Liver (tissue), 9 donors: Measurements from ENCODE around the gene UBASH3B. TPM values are rescaled to one million over a fixed set of nuclear protein-coding genes. Genes with fewer than 3 reads are reported as not detected.

Experiments used
- DNase-seq: peaks from one replicate; pipeline ENCODE4 v3.0.0-alpha.2; 2017; ENCODE audit warnings: low spot score
- H3K27ac ChIP-seq, 2 donors: one replicate each; pipeline ENCODE4 v1.7.0; 2013; ENCODE audit warnings: inconsistent platforms in 2 of 2, low read length in 2 of 2, control low read depth in 1 of 2, low read depth in 1 of 2, mild to moderate bottlenecking in 1 of 2
- H3K27me3 ChIP-seq, 4 donors: one replicate each; pipeline versions ENCODE4 v1.6.1 to v1.7.0; 2013; ENCODE audit warnings: low read length in 3 of 4, inconsistent platforms in 1 of 4, mild to moderate bottlenecking in 1 of 4, moderate library complexity in 1 of 4; ENCODE audit not compliant: control insufficient read depth in 4 of 4, insufficient read depth in 4 of 4
- H3K36me3 ChIP-seq, 4 donors: one replicate each; pipeline versions ENCODE4 v1.6.1 to v1.7.0; 2013; ENCODE audit warnings: low read length in 3 of 4, mild to moderate bottlenecking in 3 of 4, low read depth in 1 of 4, moderate library complexity in 1 of 4; ENCODE audit not compliant: control insufficient read depth in 4 of 4, insufficient read depth in 3 of 4
- H3K4me1 ChIP-seq, 4 donors: one replicate each; pipeline versions ENCODE4 v1.6.1 to v1.7.0; 2013; ENCODE audit warnings: low read length in 3 of 4, mild to moderate bottlenecking in 3 of 4, moderate library complexity in 1 of 4; ENCODE audit not compliant: control insufficient read depth in 4 of 4, insufficient read depth in 4 of 4
- H3K4me3 ChIP-seq, 3 donors: one replicate each; pipeline versions ENCODE4 v1.6.1 to v1.7.0; 2013; ENCODE audit warnings: low read length in 3 of 3, control low read depth in 1 of 3, low read depth in 1 of 3, mild to moderate bottlenecking in 1 of 3
- H3K9ac ChIP-seq, 2 donors: one replicate each; pipeline ENCODE4 v1.7.0; 2013; ENCODE audit warnings: low read length in 2 of 2, mild to moderate bottlenecking in 2 of 2, moderate library complexity in 2 of 2, control low read depth in 1 of 2, low read depth in 1 of 2
- H3K9me3 ChIP-seq, 4 donors: one replicate each; pipeline versions ENCODE4 v1.6.1 to v1.7.0; 2013; ENCODE audit warnings: low read length in 3 of 4; ENCODE audit not compliant: control insufficient read depth in 4 of 4
- CTCF ChIP-seq: fragments of 150-350 bp; IDR thresholded peaks from 2 replicates; pipeline ENCODE4 v1.5.1; 2017; ENCODE audit warnings: improper control_type of control experiment, low read depth, low read length; ENCODE audit not compliant: missing input control
- EGR1 ChIP-seq, 2 donors: IDR thresholded peaks; 2 replicates each; pipeline ENCODE4 v1.6.1; 2016 to 2018; ENCODE audit warnings: antibody characterized with exemption in 2 of 2, low read depth in 2 of 2
- FOXA1 ChIP-seq: IDR thresholded peaks from 2 replicates; pipeline ENCODE4 v1.6.1; 2016; ENCODE audit warnings: antibody characterized with exemption
- FOXA2 ChIP-seq: IDR thresholded peaks from 2 replicates; pipeline ENCODE4 v1.6.1; 2016; ENCODE audit warnings: antibody characterized with exemption
- GABPA ChIP-seq, 2 donors: IDR thresholded peaks in 1 of 2; conservative IDR thresholded peaks in 1 of 2; 2 replicates each; pipeline ENCODE4 v1.6.1; 2016; ENCODE audit warnings: antibody characterized with exemption in 2 of 2, mild to moderate bottlenecking in 1 of 2, moderate library complexity in 1 of 2
- HNF4A ChIP-seq, 2 donors: conservative IDR thresholded peaks; 2 replicates each; pipeline ENCODE4 v1.6.1; 2016; ENCODE audit warnings: antibody characterized with exemption in 2 of 2, mild to moderate bottlenecking in 2 of 2
- HNF4G ChIP-seq: IDR thresholded peaks from 2 replicates; pipeline ENCODE4 v1.6.1; 2016; ENCODE audit warnings: antibody characterized with exemption
- JUND ChIP-seq, 2 donors: IDR thresholded peaks; 2 replicates each; pipeline ENCODE4 v1.6.1; 2016; ENCODE audit warnings: antibody characterized with exemption in 2 of 2
- NR2F2 ChIP-seq: IDR thresholded peaks from 2 replicates; pipeline ENCODE4 v1.6.1; 2016; ENCODE audit warnings: antibody characterized with exemption
- RAD21 ChIP-seq, 2 donors: IDR thresholded peaks; 2 replicates each; pipeline ENCODE4 v1.6.1; 2016; ENCODE audit warnings: antibody characterized with exemption in 2 of 2, mild to moderate bottlenecking in 2 of 2
- RXRA ChIP-seq, 2 donors: IDR thresholded peaks; 2 replicates each; pipeline ENCODE4 v1.6.1; 2017 to 2018; ENCODE audit warnings: antibody characterized with exemption in 2 of 2, mild to moderate bottlenecking in 1 of 2
- SP1 ChIP-seq: IDR thresholded peaks from 2 replicates; pipeline ENCODE4 v1.6.1; 2018; ENCODE audit warnings: antibody characterized with exemption, mild to moderate bottlenecking
- TAF1 ChIP-seq: conservative IDR thresholded peaks from 2 replicates; pipeline ENCODE4 v1.6.1; 2016; ENCODE audit warnings: antibody characterized with exemption, mild to moderate bottlenecking
- YY1 ChIP-seq: IDR thresholded peaks from 2 replicates; pipeline ENCODE4 v1.6.1; 2016; ENCODE audit warnings: antibody characterized with exemption, mild to moderate bottlenecking
- WGBS: extraction: QIAGEN DNeasy Blood & Tissue Kit; methylation state at CpG from one replicate; pipeline ENCODE4 v1.1.7; 2013; 5-methylcytosine and 5-hydroxymethylcytosine counted together
- polyA plus RNA-seq, 2 donors: library from polyadenylated mRNA; stranded (reverse) in 1 of 2; unstranded in 1 of 2; fragments of 200-250 nt in 1 of 2; fragments of >200 nt in 1 of 2; fragmentation: Nextera tagmentation in 1 of 2; extraction: Ambion mirVana in 1 of 2; gene quantifications; one replicate each; pipeline versions ENCODE4 v1.2.1 to v1.2.3, GENCODE V29; 2013 to 2015
- total RNA-seq, 2 donors: library from RNA; depleted of rRNA; stranded (reverse); fragments of >200 nt; gene quantifications; one replicate each; pipeline ENCODE4 v1.2.3, GENCODE V29; 2014
- TF ChIP-seq, protein P1 (sequence below): IDR thresholded peaks from 2 replicates; pipeline ENCODE4 v1.6.1; 2016; ENCODE audit warnings: antibody characterized with exemption
- TF ChIP-seq, protein P2 (sequence below): IDR thresholded peaks from 2 replicates; pipeline ENCODE4 v1.6.1; 2016; ENCODE audit warnings: antibody characterized with exemption
- TF ChIP-seq, protein P3 (sequence below): IDR thresholded peaks from 2 replicates; pipeline ENCODE4 v1.6.1; 2016; ENCODE audit warnings: antibody characterized with exemption
- TF ChIP-seq, protein P4 (sequence below): IDR thresholded peaks from 2 replicates; pipeline ENCODE4 v1.6.1; 2016; ENCODE audit warnings: antibody characterized with exemption, mild to moderate bottlenecking
- donor health status: healthy.
- donor health status: healthy.
- donor health status: healthy.
- donor health status: healthy.
- donor health status: healthy.

UBASH3B gene
- total and polyA plus RNA-seq, 4 donors, result 0.48 to 5.5 (median 2.5) TPM

GRCh38 chr11:122778148-122778547 lies 122.6 kb downstream of the UBASH3B start:
- H3K27ac ChIP-seq, result no peak overlapping the region

More at GRCh38 chr11:122778148-122778547, 122.6 kb downstream of the UBASH3B start:
- 57% methylated on average over 2 of the region's 2 CpGs for WGBS
- peaks cover 0 to 1% (median 0%) of the 10 kb centered on the region in 4 donors for H3K27me3 ChIP-seq
- H3K36me3 ChIP-seq, result no peaks in the 10 kb centered on the region
- TF ChIP-seq FOXA1 (no peak), RAD21 (IDR thresholded peaks at IDR 0.05) (no peak), NR2F2 (no peak), CTCF (no peak), EGR1 (IDR thresholded peaks at IDR 0.05; ENCODE audit: low read depth in 2 of 2) (no peak), SP1 (no peak), RXRA (IDR thresholded peaks at IDR 0.05) (no peak), HNF4G (no peak), TAF1 (no peak), HNF4A (conservative IDR thresholded peaks at IDR 0.05) (no peak), JUND (IDR thresholded peaks at IDR 0.05) (no peak), GABPA (IDR thresholded peaks at IDR 0.05 in 1 of 2, conservative IDR thresholded peaks at IDR 0.05 in 1 of 2) (no peak), FOXA2 (no peak), YY1 (no peak)
- TF ChIP-seq, protein P1, sequence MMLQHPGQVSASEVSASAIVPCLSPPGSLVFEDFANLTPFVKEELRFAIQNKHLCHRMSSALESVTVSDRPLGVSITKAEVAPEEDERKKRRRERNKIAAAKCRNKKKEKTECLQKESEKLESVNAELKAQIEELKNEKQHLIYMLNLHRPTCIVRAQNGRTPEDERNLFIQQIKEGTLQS, result no peak
- TF ChIP-seq, protein P2, sequence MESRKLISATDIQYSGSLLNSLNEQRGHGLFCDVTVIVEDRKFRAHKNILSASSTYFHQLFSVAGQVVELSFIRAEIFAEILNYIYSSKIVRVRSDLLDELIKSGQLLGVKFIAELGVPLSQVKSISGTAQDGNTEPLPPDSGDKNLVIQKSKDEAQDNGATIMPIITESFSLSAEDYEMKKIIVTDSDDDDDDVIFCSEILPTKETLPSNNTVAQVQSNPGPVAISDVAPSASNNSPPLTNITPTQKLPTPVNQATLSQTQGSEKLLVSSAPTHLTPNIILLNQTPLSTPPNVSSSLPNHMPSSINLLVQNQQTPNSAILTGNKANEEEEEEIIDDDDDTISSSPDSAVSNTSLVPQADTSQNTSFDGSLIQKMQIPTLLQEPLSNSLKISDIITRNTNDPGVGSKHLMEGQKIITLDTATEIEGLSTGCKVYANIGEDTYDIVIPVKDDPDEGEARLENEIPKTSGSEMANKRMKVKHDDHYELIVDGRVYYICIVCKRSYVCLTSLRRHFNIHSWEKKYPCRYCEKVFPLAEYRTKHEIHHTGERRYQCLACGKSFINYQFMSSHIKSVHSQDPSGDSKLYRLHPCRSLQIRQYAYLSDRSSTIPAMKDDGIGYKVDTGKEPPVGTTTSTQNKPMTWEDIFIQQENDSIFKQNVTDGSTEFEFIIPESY, result no peak
- TF ChIP-seq, protein P3, sequence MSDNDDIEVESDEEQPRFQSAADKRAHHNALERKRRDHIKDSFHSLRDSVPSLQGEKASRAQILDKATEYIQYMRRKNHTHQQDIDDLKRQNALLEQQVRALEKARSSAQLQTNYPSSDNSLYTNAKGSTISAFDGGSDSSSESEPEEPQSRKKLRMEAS, result no peak
- TF ChIP-seq, protein P4, sequence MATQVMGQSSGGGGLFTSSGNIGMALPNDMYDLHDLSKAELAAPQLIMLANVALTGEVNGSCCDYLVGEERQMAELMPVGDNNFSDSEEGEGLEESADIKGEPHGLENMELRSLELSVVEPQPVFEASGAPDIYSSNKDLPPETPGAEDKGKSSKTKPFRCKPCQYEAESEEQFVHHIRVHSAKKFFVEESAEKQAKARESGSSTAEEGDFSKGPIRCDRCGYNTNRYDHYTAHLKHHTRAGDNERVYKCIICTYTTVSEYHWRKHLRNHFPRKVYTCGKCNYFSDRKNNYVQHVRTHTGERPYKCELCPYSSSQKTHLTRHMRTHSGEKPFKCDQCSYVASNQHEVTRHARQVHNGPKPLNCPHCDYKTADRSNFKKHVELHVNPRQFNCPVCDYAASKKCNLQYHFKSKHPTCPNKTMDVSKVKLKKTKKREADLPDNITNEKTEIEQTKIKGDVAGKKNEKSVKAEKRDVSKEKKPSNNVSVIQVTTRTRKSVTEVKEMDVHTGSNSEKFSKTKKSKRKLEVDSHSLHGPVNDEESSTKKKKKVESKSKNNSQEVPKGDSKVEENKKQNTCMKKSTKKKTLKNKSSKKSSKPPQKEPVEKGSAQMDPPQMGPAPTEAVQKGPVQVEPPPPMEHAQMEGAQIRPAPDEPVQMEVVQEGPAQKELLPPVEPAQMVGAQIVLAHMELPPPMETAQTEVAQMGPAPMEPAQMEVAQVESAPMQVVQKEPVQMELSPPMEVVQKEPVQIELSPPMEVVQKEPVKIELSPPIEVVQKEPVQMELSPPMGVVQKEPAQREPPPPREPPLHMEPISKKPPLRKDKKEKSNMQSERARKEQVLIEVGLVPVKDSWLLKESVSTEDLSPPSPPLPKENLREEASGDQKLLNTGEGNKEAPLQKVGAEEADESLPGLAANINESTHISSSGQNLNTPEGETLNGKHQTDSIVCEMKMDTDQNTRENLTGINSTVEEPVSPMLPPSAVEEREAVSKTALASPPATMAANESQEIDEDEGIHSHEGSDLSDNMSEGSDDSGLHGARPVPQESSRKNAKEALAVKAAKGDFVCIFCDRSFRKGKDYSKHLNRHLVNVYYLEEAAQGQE, result no peak
- H3K9me3 ChIP-seq, result no peaks in the 10 kb centered on the region
- no peak for DNase-seq
- no peak overlapping the region for H3K9ac ChIP-seq
- H3K4me3 ChIP-seq, result no peak overlapping the region
- H3K4me1 ChIP-seq, result peaks cover 0 to 3% (median 0%) of the 10 kb centered on the region in 4 donors
